HUDEP-2 (cell line): ENCODE measurements around the gene CCDC57.

Experiments
- DNase-seq, 76 experiments: peaks; one replicate each; lab custom pipeline; 2025; ENCODE audit not compliant: unreplicated experiment in 76 of 76; lab: John Stamatoyannopoulos, UW

Gene CCDC57

GRCh38 chr17:82086941-82087906, 125.4 kb downstream of the CCDC57 start:
- DNase-seq, result no peak

- no peak for DNase-seq
Measured at GRCh38 chr17:82085931-82086764, 126.5 kb downstream of the CCDC57 start.

GRCh38 chr17:82085031-82085861, 127.4 kb downstream of the CCDC57 start:
- DNase-seq, result no peak

GRCh38 chr17:82084373-82085030, 128.1 kb downstream of the CCDC57 start:
- no peak for DNase-seq

DNA sequence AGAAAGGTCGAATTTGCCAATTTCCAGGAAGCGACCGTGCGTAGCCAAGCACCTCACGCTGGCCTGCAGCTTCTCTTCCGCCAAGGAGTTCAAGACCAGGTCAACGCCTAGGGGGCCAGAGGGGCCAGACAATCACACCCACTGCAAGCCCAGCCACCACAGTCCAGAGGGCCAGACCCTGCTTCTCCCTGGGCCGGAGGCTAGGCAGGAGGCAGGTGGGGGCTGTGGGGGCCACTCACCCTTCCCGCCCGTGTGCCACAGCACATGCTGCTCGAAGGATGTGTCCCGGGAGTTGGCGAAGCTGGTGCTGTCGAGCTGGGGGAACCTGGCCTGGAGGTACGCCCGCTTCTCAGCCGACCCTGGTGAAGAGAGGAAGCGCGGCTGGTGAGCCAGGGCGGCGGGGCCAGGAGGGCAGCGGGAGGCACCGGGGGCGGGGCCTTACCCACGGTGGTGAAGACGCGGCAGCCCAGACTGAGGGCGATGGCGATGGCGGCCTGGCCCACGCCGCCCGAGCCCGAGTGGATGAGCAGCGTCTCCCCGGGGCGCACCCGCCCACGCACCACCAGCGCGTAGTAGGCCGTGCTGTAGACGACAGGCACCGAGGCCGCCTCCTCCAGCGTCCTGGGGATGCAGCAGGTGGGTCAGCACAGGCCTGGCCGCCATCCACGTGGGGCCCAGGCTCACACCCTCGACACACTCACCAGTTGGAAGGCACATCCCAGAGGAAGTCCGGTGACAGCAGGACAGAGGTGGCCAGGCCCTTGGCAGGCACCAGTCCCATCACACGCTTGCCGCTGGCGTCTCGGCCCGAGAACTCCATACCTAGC, 128.9 kb downstream of the CCDC57 start:
- no peak for DNase-seq

GRCh38 chr17:82083009-82083408, 129.6 kb downstream of the CCDC57 start:
- no peak for DNase-seq

GRCh38 chr17:82082456-82082855, 130.2 kb downstream of the CCDC57 start:
- DNase-seq, result no peak

GRCh38 chr17:82081966-82082365, 130.7 kb downstream of the CCDC57 start:
- DNase-seq, result no peak

DNA sequence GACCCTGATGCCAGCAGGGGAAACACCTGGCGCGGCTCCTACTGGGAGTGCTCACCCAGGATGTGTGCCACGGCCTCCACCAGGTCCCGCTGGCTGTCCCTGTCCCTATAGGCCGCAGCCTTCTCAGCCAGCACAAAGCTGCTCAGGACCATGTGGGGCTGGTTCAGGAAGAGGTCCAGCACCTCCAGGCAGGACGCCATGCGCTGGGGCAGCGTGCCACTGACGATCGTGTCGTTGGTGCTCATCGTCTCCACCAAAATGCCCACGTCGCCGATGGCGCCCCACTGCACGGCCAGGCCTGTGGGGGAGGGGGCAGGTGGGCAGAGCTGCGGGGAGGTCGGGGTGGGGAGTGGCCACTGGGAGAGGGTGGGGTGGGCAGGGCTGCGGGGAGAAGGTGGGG, 131.1 kb downstream of the CCDC57 start:
- no peak for DNase-seq

GRCh38 chr17:82080789-82081464, 131.7 kb downstream of the CCDC57 start:
- no peak for DNase-seq

DNA sequence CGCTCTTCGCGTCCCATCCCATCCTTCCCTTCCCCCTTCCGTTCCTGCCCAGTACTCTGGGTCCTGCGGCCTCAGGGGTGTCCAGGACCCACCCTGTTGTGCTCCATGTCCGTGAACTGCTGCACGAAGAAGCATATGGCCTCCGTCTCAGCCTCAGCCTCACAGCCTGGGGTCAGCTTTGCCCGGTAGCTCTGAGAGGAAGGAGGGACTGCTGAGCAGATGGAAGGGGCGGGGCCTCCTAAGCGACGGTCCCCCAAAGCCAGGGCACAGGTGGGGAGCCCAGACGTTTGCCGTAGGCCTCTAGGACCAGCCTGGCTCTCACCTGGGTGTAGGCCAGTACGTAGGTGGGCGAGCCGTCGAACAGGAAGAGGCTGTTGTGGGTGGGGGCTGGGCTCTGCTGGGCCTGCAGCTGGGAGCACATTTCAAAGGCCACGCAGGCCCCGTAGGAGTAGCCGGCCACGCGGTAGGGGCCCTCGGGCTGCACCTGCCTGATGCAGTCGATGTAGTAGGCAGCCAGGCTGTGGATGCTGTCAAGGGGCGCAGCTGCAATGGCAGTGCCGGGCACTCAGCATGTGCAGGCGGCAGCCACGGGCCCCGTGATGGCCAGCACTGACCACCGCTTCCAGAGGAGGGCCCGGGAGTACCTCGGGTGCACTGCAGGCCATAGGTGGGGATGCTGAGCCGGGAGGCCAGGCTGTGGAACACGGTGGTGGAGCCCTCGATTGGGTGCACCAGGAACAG, 132.4 kb downstream of the CCDC57 start:
- no peak for DNase-seq

- no peak for DNase-seq
Measured at GRCh38 chr17:82079001-82079677, 133.5 kb downstream of the CCDC57 start.

DNA sequence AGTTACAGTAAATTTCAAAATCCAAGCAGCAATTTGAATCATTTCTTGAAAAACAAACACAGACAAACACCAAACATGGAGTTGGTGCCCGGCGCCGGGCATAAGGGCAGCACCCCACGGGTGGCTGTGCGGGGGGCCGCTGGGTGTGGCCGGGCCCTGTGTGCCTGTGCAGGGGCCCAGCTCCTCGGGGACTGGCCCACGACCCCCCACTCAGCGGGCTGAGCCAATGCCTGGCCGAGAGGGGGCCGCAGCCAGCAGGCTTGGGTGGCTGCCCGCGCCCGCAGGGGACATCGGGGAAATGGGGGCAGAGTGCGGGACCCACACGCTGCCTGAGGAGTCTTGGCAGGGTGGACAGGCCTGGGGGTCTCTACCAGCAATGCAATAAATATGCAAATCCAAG, 134.2 kb downstream of the CCDC57 start:
- no peak for DNase-seq

GRCh38 chr17:82077617-82078358, 134.9 kb downstream of the CCDC57 start:
- DNase-seq, result no peak

- peak in 1 of 76 experiments; percentile 32 for DNase-seq
Measured at GRCh38 chr17:82076785-82077591, 135.7 kb downstream of the CCDC57 start.
